ENCODE data around the gene ARMH3.
A peak's percentile ranks its signal among the peaks of the same experiment; 100 is the strongest.

The ARMH3 gene

GRCh38 chr10:101848408-101848807 lies 207.6 kb downstream of the ARMH3 start:
- DNase-seq = no peak

DNA sequence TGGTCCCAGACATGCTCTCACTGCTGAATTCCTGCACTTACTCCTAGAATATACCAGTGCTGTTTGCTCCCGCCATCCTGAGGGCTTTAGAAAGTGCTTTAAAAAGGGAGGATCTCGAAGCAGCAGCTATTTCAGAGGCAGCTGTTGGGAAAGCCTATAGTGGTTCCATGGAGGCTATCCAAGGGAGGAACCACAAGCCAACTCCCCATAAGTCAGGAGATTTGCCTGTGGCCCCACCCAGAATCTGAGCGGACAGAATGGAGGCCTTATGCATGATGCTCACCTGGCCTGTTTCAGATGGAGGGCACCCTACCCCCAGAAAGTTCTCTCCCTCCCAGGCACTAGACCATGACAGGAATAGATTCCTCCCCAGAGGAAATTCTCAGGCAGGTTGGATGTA lies 210.1 kb downstream of the ARMH3 start:
- DNase-seq = no peak

DNA sequence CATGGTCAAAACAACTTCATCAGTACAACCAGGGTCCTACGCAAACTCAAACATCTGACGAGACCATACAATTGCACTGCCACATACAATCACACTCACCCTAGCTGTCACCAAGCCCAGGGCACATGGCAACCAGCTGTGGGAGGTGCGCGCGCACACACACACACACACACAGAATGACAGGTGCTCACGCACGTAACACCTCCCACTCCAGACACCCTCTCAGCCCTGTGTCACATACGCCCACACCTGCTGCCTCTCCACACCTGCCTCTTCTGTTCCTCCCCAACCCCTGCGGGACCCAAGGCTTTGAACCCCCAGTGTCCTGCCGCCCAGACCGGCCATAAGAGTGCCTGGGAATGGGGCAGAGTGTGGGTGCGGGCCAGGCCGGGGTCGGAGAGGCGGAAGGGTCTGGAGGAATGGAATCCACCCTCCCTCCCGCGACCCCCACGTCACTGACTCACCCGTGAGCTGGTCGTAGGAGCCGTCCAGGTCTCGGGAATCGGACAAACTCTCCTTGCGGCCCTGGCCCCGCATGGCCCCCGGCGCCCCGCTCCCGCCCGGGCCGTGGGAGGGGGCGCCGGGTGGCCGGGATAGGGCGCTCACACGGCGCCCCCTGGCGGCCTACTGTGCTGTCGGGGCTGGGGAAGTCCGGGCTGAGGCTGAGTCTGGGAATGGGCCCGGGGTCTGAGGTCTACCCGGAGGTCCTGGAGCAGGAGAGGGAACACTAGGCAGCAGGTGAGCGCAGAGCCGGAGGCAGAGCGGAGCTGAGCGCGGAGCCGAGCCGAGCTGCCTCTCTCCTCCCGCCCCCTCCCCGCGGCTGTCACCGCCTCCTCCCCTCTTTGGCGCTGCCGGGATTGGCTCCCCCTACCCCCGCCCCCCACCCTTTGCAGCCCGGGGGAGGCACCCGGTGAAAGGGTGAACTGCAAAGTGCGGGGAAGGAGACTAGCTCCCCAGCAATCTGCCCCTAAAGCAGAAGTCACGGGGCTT lies 212.6 kb downstream of the ARMH3 start, which contains the start of gene KCNIP2:
Gene KCNIP2, minus strand, starts transcription at position 769 of the 990 bp plus-strand sequence. Its CDS starts 232 bp downstream, at position 537.
- DNase-seq = peak; percentile 60

DNA sequence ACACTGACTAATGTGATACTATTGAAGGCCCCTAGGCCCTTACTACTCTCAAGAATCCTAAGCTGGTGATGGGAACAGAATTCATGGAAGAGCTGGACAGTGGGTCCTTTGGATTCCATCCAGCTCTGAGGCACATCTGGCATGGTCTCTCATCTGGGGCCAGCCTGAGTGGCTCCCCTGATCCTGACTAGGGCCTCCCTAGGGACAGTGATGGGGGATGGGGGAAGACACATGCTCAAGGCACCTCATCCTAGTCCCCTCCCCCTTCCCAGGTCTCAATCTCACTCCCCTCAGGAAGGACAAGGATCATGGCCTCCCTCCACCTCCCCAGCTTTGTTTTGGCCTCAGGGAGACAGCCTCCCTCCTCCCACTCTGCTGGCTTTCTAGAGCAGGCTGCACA lies 214.1 kb downstream of the ARMH3 start:
- DNase-seq = no peak

GRCh38 chr10:101840741-101841453 lies 215.1 kb downstream of the ARMH3 start:
- peak; percentile 79 for DNase-seq

DNA sequence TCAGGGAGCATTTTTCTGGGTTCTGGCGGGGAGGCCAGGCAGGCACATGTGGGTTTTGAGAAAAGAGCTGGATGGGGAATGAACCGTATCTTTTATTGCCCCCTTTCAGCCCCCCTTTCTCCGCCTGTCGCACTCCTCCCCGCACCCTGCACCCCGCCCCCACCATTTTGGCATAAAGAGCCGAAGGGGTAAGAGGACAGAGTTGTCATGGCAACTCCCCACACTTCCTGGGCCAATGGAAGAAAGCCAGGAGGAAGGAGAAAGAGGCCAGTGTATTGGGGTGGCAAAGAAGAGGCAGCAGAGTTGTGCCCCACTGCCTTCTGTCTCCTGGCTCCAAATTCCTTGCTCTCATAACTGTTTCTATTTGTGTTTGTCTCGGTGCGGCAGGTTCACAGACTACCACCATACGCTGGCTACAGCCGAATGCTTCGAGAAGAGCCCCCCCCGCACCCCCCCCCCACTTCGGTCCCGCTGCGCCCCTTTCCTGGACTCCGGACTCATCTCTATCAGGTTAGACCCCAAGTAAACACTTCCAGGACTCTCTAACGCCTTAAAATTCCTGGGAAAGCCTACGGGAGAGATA lies 215.8 kb downstream of the ARMH3 start:
- DNase-seq = peak; percentile 49

- peak; percentile 73 for DNase-seq
Observed at GRCh38 chr10:101839416-101840063, 216.4 kb downstream of the ARMH3 start.

DNA sequence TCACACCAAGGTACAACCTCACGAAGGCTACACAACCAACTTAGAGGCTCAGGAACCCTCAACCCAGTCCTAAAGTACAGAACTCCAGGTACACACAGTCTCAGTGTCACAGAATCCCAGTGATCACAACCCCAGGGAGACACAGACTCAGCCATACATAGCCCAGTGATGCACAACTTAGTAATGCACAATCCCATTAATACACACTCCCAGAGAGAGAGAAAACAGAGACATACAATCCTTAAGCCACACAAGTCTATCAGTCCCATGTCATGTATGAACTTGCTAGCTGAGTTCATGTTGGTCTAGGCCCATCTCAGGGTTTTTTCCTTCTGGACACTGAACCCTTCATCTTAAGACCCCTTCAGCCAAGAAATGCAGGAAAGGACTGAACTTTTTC lies 217.0 kb downstream of the ARMH3 start:
- DNase-seq = no peak

- no peak for DNase-seq
Observed at GRCh38 chr10:101838416-101838970, 217.5 kb downstream of the ARMH3 start.

GRCh38 chr10:101837748-101838147 lies 218.2 kb downstream of the ARMH3 start:
- no peak for DNase-seq

- no peak for DNase-seq
Observed at GRCh38 chr10:101835362-101835761, 220.6 kb downstream of the ARMH3 start.

DNA sequence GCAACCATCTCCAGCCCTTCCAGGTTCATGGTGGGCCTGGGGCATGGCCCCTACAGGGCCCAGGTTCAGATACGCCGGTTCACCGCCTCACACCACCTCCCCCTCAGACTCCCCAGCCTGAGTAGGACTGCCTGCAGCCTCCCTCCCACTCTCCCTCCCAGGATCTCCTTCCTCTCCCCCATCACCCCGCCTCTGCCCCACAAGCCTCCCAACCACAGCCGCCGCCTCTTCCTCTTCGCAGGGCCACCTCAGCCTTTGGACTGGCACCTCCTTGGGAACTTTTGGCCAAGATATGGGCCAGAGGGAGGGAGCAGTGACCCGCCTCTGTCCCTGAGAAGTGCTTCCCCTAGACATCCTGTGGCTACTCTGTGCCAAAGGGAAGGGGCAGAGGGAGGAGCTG lies 221.6 kb downstream of the ARMH3 start:
- peak; percentile 36 for DNase-seq

- DNase-seq = no peak
Observed at GRCh38 chr10:101833466-101833865, 222.5 kb downstream of the ARMH3 start.

GRCh38 chr10:101832325-101832771 lies 223.6 kb downstream of the ARMH3 start:
- no peak for DNase-seq

DNA sequence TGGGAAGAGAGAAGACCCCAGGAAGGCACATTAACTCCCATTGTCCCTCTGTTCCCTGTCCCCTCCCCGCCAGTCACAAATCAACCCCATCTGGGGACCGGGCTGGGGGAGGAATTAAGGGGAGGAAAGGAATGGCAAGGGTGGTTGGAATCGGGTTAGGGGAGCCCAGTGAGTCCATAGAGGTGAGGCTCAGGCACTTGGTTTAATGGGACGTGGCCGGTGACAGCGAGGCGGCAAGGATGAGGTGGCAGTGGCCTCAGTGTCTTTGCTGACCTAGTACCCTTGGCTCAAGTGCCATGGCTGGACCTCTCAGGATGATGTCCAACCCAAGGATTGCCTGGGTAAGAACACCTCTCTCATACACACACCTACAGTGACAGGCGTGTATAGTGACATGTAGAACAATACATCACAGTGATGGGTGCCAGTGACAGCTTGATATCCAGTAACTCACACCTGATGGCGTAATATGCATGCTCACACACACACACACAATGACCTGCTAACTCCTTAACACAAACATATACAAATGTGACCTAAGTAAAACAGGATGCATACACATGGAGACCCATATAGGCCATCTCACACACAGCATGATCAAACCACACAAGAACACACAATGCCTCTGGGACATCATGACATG lies 224.7 kb downstream of the ARMH3 start:
- no peak for DNase-seq

DNA sequence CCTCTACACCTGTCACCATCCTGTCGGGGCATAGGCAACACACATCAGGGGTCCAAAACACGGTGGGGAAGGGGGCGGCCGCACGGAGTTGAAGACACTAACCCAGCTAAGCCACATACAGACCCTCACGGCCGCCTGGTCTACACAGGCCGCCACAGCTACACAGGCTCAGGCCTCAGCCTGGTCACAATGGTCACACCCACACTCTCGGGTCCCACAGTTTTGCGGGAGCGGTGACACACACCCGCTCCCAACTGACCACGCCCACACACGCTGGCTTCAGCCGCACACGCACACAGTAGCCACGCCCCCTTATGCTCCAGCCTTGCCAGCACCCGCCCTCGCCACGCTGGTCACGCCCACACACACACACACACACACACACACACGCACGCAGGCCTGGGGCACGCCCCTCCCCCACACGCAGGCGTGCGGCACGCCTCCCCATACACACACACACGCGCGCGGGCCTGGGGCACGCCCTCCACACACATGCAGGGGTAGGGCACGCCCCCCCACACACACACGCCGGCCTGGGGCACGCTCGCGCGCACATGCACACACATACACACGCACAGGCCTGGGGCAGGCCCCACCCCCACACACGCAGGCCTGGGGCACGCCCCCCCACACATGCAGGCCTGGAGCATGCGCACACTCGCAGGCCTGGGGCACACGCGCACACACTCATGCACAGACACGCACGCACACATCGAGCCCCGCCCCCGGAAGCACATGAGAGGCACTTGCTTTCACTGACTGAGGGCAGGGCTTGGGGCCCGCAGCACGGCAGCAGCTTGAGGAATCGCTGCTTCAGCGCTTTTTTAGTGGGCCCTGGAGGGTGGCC lies 225.4 kb downstream of the ARMH3 start:
- peak; percentile 95 for DNase-seq

- DNase-seq = peak; percentile 75
Observed at GRCh38 chr10:101829561-101830315, 226.2 kb downstream of the ARMH3 start.

DNA sequence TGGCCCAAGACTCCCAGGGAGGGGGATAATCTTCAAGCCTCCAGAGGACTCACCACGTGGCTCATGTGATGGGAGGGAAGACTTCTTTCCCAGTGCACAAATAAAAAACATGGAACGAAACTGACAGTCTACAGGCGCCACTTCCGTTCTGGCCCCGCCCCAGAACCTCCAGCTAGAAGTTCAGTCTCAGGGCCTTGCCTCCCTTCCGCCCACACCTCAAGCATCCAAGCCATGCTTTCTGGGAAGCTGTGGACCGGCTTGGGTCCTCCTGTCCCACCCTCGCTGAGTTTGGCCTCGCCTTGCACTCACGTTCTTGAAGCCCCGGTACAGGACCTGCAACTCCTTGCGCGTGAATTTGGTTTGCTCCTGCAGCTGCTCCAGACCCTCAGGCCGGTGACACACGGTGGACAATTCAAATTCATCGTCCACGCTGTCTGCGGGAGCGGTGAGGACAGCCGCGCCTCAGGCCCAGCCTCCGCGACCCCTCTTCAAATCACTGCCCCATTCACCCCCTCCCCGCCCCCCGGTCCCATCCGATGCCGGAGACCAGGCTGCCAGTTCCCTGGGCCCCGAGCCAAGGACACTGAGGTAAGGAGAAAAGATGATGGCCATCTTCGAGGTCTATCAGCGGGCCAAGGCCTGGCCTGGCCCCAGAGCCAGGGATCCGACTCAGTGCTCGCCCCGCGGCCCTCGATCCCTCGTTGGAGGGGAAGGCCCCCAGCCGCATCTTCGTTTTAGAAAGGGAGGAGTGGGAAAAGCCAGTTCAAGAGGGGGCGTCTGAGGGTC lies 227.0 kb downstream of the ARMH3 start:
- no peak for DNase-seq

GRCh38 chr10:101827919-101828600 lies 227.9 kb downstream of the ARMH3 start:
- no peak for DNase-seq

All from CD4-positive, alpha-beta T cell treated with Interleukin-12 subunit alpha and Interleukin-12 subunit beta, for 1 hour (primary cell).